Common myeloid progenitor, CD34-positive (primary cell): Measurements from ENCODE around the gene TMEM181.

Source experiments
- CTCF ChIA-PET: fragments of 350-600 bp; sonication (Branson Sonifier 250); formaldehyde crosslinking; loops from one replicate; lab custom pipeline; 2021; ENCODE audit warnings: antibody characterized with exemption; lab: Charles Lee
- POLR2A ChIA-PET: fragments of 350-600 bp; sonication (Branson Sonifier 250); formaldehyde crosslinking; loops from one replicate; lab custom pipeline; 2021; ENCODE audit warnings: antibody characterized with exemption; lab: Charles Lee
- DNase-seq, 3 donors: peaks; one replicate each; pipeline versions ENCODE4 v3.0.0 to v3.0.0-alpha.2; 2013
- H3K27ac ChIP-seq, 2 experiments: 1 replicate in 1 of 2; 2 replicates in 1 of 2; pipeline ENCODE4 v1.7.0; 2013; ENCODE audit warnings: inconsistent platforms in 2 of 2, low read length in 2 of 2, mild to moderate bottlenecking in 2 of 2, low read depth in 1 of 2, moderate library complexity in 1 of 2; ENCODE audit not compliant: severe bottlenecking in 2 of 2, insufficient read depth in 1 of 2, poor library complexity in 1 of 2
- H3K27me3 ChIP-seq, 5 experiments: replicated peaks in 2 of 5; 1 replicate in 3 of 5; 2 replicates in 2 of 5; pipeline versions ENCODE4 v1.6.1 to v1.7.0; 2013; ENCODE audit warnings: low read length in 4 of 5, mild to moderate bottlenecking in 2 of 5, moderate library complexity in 2 of 5, inconsistent platforms in 1 of 5; ENCODE audit not compliant: insufficient read depth in 5 of 5, control insufficient read depth in 4 of 5
- H3K36me3 ChIP-seq, 4 experiments: 1 replicate in 2 of 4; 2 replicates in 2 of 4; pipeline versions ENCODE4 v1.6.1 to v1.7.0; 2013; ENCODE audit warnings: low read length in 3 of 4, control low read depth in 1 of 4, mild to moderate bottlenecking in 1 of 4; ENCODE audit not compliant: control insufficient read depth in 4 of 4, insufficient read depth in 4 of 4
- H3K4me1 ChIP-seq, 4 experiments: 1 replicate in 3 of 4; 2 replicates in 1 of 4; pipeline versions ENCODE4 v1.6.1 to v1.7.1; 2013; ENCODE audit warnings: low read length in 3 of 4, mild to moderate bottlenecking in 3 of 4, control low read depth in 1 of 4, inconsistent platforms in 1 of 4, moderate library complexity in 1 of 4; ENCODE audit not compliant: control insufficient read depth in 4 of 4, insufficient read depth in 4 of 4; ENCODE audit errors: control extremely low read depth in 1 of 4
- H3K4me3 ChIP-seq, 7 experiments: 1 replicate in 4 of 7; 2 replicates in 3 of 7; pipeline versions ENCODE4 v1.5.1 to v1.7.0; 2013; ENCODE audit warnings: mild to moderate bottlenecking in 7 of 7, low read length in 6 of 7, moderate library complexity in 6 of 7, inconsistent platforms in 2 of 7, low read depth in 2 of 7, control low read depth in 1 of 7; ENCODE audit not compliant: insufficient read depth in 4 of 7, control insufficient read depth in 1 of 7; ENCODE audit errors: extremely low read depth in 1 of 7
- H3K9me3 ChIP-seq, 5 experiments: 1 replicate in 4 of 5; 2 replicates in 1 of 5; pipeline versions ENCODE4 v1.6.1 to v1.7.1; 2013; ENCODE audit warnings: low read length in 4 of 5, mild to moderate bottlenecking in 2 of 5, inconsistent platforms in 1 of 5, low read depth in 1 of 5, moderate library complexity in 1 of 5; ENCODE audit not compliant: control insufficient read depth in 4 of 5, insufficient read depth in 2 of 5; ENCODE audit errors: control extremely low read depth in 1 of 5
- WGBS: methylation state at CpG from one replicate; pipeline ENCODE4 v1.1.5; 2013; ENCODE audit not compliant: insufficient coverage; 5-methylcytosine and 5-hydroxymethylcytosine counted together

Gene TMEM181

GRCh38 chr6:158567152-158567551, 7.3 kb downstream of the TMEM181 start:
- no peak for DNase-seq
- Histone ChIP-seq H3K27me3 (no peaks in the 10 kb centered on the region), H3K4me3 (no peak overlapping the region), H3K36me3 (peaks cover 0 to 12% (median 3%) of the 10 kb centered on the region in 4 experiments), H3K27ac (peak overlapping the region in 1 of 2 experiments; percentile 11), H3K4me1 (peaks cover 2 to 59% (median 51%) of the 10 kb centered on the region in 4 experiments), H3K9me3 (no peaks in the 10 kb centered on the region)
- POLR2A ChIA-PET: no interaction called here
- CTCF ChIA-PET: interaction anchor here (1.0 kb wide), 1 partner anchor 28 kb away, joined by 4 read pairs; no protein-coding TSS in a partner anchor
- 87% methylated on average over 7 of the region's 10 CpGs for WGBS

- H3K27me3 ChIP-seq: no peaks in the 10 kb centered on the region
- H3K9me3 ChIP-seq: no peaks in the 10 kb centered on the region
- WGBS: 36% methylated on average over 12 of the region's 12 CpGs
- POLR2A ChIA-PET: no interaction called here
- peaks cover 0 to 16% (median 5%) of the 10 kb centered on the region in 4 experiments for H3K36me3 ChIP-seq
- CTCF ChIA-PET: interaction anchor here (0.9 to 1.9 kb wide), 5 partner anchors 10 to 347 kb away, joined by 3 to 7 read pairs (median 4); no protein-coding TSS in a partner anchor
- H3K27ac ChIP-seq: peak overlapping the region; percentile 33 to 36
- peak overlapping the region in 3 of 7 experiments; percentile 16 to 48 (median 26) for H3K4me3 ChIP-seq
- DNase-seq: peak in 1 of 3 donors; percentile 18
- H3K4me1 ChIP-seq: peaks cover 2 to 64% (median 52%) of the 10 kb centered on the region in 4 experiments
Measured at GRCh38 chr6:158567871-158568401, 8.0 kb downstream of the TMEM181 start.

- peaks cover 2 to 67% (median 54%) of the 10 kb centered on the region in 4 experiments for H3K4me1 ChIP-seq
- DNase-seq: peak in 1 of 3 donors; percentile 17
- ChIA-PET CTCF (interaction anchor here (1.2 to 1.9 kb wide), 3 partner anchors 10 to 347 kb away, joined by 3 to 7 read pairs (median 4); no protein-coding TSS in a partner anchor), POLR2A (interaction anchor here (0.6 kb wide), 1 partner anchor 123 kb away, joined by 6 read pairs; no protein-coding TSS in a partner anchor)
- peaks cover 0 to 21% (median 7%) of the 10 kb centered on the region in 4 experiments for H3K36me3 ChIP-seq
- H3K27me3 ChIP-seq: no peaks in the 10 kb centered on the region
- peak overlapping the region in 2 of 7 experiments; percentile 26 to 48 for H3K4me3 ChIP-seq
- no peaks in the 10 kb centered on the region for H3K9me3 ChIP-seq
- WGBS: 94% methylated on average over 4 of the region's 5 CpGs
- peak overlapping the region in 1 of 2 experiments; percentile 36 for H3K27ac ChIP-seq
Measured at GRCh38 chr6:158568549-158568948, 8.7 kb downstream of the TMEM181 start.

- ChIA-PET POLR2A (no interaction called here), CTCF (interaction anchor here (1.2 to 1.9 kb wide), 3 partner anchors 11 to 348 kb away, joined by 3 to 7 read pairs (median 4); no protein-coding TSS in a partner anchor)
- no peaks in the 10 kb centered on the region for H3K9me3 ChIP-seq
- WGBS: 80% methylated on average over 5 of the region's 9 CpGs
- H3K4me1 ChIP-seq: peaks cover 2 to 72% (median 57%) of the 10 kb centered on the region in 4 experiments
- H3K27me3 ChIP-seq: no peaks in the 10 kb centered on the region
- H3K36me3 ChIP-seq: peaks cover 0 to 26% (median 8%) of the 10 kb centered on the region in 4 experiments
- no peak overlapping the region for H3K4me3 ChIP-seq
- DNase-seq: peak in 2 of 3 donors; percentile 26 to 44
- peak overlapping the region in 1 of 2 experiments; percentile 83 for H3K27ac ChIP-seq
Measured at GRCh38 chr6:158569036-158569435, 9.1 kb downstream of the TMEM181 start.

- Histone ChIP-seq H3K9me3 (no peaks in the 10 kb centered on the region), H3K27me3 (no peaks in the 10 kb centered on the region), H3K27ac (no peak overlapping the region), H3K4me3 (no peak overlapping the region), H3K4me1 (peaks cover 2 to 67% (median 48%) of the 10 kb centered on the region in 4 experiments), H3K36me3 (peaks cover 2 to 30% (median 9%) of the 10 kb centered on the region in 4 experiments)
- WGBS: no CpG with 5 or more reads among the region's 3 CpGs
- ChIA-PET POLR2A (interaction anchor here (0.6 kb wide), 1 partner anchor 94 kb away, joined by 5 read pairs; no protein-coding TSS in a partner anchor), CTCF (interaction anchor here (0.6 to 1.3 kb wide), 6 partner anchors 12 to 515 kb away, joined by 3 to 7 read pairs (median 4); no protein-coding TSS in a partner anchor)
- no peak for DNase-seq
Measured at GRCh38 chr6:158570681-158570962, 10.7 kb downstream of the TMEM181 start.

DNA sequence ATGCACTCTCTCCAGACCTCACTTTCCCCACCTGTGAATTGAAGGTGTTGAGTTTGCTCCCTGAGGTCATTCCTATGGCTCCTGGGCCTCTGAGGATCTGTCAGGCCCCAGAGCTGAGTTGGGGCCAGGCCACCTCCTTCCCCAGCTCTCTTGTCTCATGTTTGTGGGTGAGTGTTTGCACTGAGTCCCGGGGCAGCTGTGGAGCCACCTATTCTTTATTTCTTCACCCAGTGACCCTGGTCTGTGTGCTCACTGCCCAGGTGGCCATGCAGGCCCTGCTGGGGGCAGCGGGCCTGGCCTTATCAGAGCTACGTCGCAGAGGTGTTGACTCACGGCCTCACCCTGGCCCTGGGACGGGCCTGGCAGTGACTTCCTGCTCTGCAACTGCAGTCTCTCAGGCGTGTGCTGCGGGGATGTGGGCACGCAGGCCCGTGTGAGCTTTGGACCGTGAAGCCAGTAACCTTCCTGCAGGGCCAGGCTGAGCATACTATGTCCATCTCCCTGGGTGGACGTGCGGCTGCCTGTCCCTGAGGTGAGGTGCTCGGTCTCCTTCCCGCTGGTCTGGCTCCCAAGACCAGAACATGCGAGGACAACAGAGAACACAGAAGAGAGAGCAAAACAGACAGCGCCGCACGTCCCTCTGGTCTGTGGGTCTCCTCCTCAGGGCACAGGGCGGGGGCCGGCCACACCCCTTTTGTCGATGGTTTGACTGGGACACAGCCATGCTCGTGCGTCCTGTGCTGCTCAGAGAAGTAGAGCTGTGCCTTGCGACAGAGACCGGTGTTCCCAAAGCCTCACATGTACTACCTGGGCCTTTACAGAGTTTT, 12.1 kb downstream of the TMEM181 start:
- no peaks in the 10 kb centered on the region for H3K27me3 ChIP-seq
- H3K27ac ChIP-seq: peak overlapping the region in 1 of 2 experiments; percentile 36
- peaks cover 0 to under 1% (median 0%) of the 10 kb centered on the region in 5 experiments for H3K9me3 ChIP-seq
- WGBS: 51% methylated on average over 22 of the region's 26 CpGs
- POLR2A ChIA-PET: interaction anchor here (0.8 kb wide), 1 partner anchor 12 kb away, joined by 4 read pairs; no protein-coding TSS in a partner anchor
- CTCF ChIA-PET: interaction anchor here (0.6 to 2.5 kb wide), 4 partner anchors 22 to 473 kb away, joined by 3 to 8 read pairs (median 3); partner anchors contain the start of gene TAGAP
- H3K4me3 ChIP-seq: peak overlapping the region in 1 of 7 experiments; percentile 21
- peak; percentile 44 to 88 (median 81) for DNase-seq
- H3K4me1 ChIP-seq: peaks cover 2 to 65% (median 48%) of the 10 kb centered on the region in 4 experiments
- H3K36me3 ChIP-seq: peaks cover 2 to 39% (median 9%) of the 10 kb centered on the region in 4 experiments
